ENCODE data around the gene PDGFRA. TPM values are rescaled to one million over a fixed set of nuclear protein-coding genes. Genes with fewer than 3 reads are reported as not detected.

PDGFRA gene
- total RNA-seq, 1 experiment from 2014 or later, result 10.8 TPM

DNA sequence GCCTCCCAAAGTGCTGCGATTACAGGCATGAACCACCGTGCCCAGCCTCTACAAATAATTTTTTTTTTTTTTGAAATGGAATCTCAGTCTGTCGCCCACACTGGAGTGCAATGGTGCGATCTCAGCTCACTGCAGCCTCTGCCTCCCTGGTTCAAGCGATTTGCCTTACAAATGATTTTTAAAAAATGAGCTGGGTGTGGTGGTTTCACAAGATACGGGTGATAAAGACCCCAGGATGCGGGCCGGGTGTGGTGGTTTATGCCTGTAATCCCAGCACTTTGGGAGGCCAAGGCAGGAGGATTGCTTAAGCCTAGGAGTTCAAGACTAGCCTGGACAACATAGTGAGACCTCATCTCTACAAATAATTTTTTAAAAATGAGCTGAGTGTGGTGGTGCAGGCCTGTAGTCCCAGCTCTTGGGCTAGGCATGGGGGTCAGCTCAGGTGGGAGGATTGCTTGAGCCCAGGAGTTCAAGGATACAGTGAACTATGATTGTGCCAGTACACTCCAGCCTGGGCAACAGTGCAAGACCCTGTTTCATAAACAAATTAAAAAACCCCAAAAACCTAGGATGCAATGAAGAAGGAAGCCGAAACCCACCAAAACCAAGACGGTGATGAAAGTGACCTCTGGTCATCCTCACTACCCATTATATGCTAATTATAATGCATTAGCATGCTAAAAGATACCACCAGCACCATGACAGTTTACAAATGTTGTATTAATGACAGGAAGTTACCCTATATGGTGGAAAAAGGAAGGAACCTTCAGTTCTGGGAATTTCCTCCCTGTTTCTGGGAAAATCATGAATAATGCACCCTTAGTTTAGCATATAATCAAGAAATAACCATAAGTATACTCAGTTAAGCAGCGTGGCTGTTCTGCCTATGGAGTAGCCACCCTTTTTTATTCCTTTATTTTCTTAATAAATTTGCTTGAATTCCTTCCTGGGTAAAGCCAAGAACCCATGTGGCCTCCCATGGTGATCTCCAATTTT, 27.7 kb downstream of the PDGFRA start:
- no peak for DNase-seq

DNA sequence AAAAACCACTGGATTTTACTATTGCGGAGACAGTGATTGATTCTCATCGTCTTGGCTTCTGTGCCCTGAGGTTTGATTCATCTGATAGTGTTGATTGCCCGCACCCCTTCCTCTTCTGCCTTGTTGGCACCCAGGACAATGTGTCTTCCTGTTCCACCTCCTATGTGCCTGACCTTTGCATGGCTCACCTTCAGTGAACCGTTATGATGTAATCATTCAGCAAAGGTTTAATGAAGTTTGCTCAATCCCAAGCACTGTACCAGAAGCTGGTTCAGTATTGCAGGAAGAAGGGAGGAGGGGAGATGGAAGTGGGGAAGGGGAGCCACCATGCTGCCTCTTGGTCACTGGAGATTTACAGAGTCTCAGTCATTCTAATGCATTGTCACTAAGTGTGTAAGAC, 36.3 kb downstream of the PDGFRA start:
- no peak for DNase-seq
- no peaks in the 10 kb centered on the region for H3K27me3 ChIP-seq (ENCODE audit: control insufficient read depth, insufficient read depth, low read length)
- H3K4me3 ChIP-seq (ENCODE audit: insufficient read depth, low read depth, low read length), result no peak overlapping the region
- H3K36me3 ChIP-seq (replicated peaks; ENCODE audit: control insufficient read depth, insufficient read depth, low read length), result no peaks in the 10 kb centered on the region

More for the DNA sequence above, 27.7 kb downstream of the PDGFRA start:
- Histone ChIP-seq H3K4me3 (ENCODE audit: insufficient read depth, low read depth, low read length) (no peak overlapping the region), H3K27me3 (ENCODE audit: control insufficient read depth, insufficient read depth, low read length) (no peaks in the 10 kb centered on the region; the same call in 1 of the 2 replicates), H3K36me3 (replicated peaks; ENCODE audit: control insufficient read depth, insufficient read depth, low read length) (no peaks in the 10 kb centered on the region)

DNA sequence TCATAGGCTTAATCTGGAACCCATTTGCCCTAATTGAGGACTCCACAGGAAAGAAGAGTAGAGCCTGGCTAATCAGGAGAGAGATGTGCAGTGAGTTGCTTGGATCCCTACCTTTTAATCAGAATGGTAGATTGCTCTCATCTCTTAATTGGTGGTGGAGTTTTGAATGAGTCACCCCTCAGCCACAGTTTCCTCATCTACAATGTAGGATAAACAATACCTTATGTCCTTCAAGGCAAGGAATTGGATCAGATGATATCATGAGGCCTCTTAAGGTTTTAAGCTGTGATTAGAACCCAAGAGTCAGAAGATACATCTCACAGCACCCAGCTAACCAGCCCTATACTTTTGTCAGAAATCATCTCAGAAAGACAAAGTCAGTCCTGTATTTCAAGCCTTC, 39.1 kb downstream of the PDGFRA start:
- DNase-seq, result no peak
- H3K27me3 ChIP-seq (ENCODE audit: control insufficient read depth, insufficient read depth, low read length), result no peaks in the 10 kb centered on the region
- no peak overlapping the region for H3K4me3 ChIP-seq (ENCODE audit: insufficient read depth, low read depth, low read length)
- H3K36me3 ChIP-seq (replicated peaks; ENCODE audit: control insufficient read depth, insufficient read depth, low read length), result no peaks in the 10 kb centered on the region

DNA sequence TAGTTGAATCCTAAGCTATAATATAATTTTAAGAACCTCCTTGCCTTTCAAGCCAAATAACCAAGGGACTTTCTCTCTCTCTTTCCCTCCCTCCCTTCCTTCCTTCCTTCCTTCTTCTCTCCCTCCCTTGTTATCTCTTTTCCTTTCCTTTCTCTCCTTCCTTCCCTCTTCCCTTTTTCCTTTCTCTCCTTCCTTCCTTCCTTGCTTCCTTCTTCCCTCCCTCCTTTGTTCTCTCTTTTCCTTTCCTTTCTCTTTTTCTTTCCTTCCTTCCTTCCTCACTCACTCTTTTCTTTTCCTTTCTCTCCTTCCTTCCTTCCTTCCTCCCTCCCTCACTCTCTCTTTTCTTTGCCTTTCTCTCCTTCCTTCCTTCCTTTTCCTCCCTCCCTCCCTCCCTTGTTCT, 42.4 kb downstream of the PDGFRA start:
- no peaks in the 10 kb centered on the region for H3K27me3 ChIP-seq (ENCODE audit: control insufficient read depth, insufficient read depth, low read length)
- H3K36me3 ChIP-seq (replicated peaks; ENCODE audit: control insufficient read depth, insufficient read depth, low read length), result no peaks in the 10 kb centered on the region
- DNase-seq, result no peak
- H3K4me3 ChIP-seq (ENCODE audit: insufficient read depth, low read depth, low read length), result no peak overlapping the region

DNA sequence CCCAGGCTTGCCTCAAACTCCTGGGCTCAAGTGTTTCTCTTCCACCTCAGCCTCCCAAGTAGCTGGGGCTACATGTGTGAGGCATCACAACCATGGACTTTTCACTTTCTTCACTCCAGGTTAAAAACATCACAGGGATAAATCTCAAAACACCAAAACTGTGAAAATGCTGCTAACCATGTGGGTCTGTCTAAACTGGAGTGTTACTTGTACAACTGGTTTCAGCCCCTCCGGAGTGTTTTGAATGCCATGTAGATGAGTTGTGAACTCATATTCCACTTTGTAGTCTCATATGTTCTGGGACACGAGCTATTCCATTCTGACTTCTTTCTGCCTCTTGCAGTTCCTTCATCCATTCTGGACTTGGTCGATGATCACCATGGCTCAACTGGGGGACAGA, 43.0 kb downstream of the PDGFRA start:
- Histone ChIP-seq H3K36me3 (replicated peaks; ENCODE audit: control insufficient read depth, insufficient read depth, low read length) (no peaks in the 10 kb centered on the region), H3K4me3 (ENCODE audit: insufficient read depth, low read depth, low read length) (no peak overlapping the region), H3K27me3 (ENCODE audit: control insufficient read depth, insufficient read depth, low read length) (no peaks in the 10 kb centered on the region)
- DNase-seq, result no peak

DNA sequence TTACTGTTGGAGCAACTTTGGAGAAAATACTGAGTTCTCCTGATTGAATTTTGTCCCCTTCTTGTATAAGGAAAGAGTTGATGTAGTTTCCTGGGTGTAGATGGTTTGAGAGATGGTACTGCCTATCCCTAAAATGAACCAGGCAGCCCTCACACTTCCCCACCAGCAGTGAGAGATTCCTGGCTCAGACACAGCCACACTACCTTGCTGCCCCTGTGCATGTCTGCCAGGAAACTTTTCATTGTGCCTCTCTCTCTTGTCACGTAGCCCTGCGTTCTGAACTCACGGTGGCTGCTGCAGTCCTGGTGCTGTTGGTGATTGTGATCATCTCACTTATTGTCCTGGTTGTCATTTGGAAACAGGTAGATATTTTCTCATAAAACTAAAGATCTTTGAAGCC, 45.2 kb downstream of the PDGFRA start:
- no peaks in the 10 kb centered on the region for H3K36me3 ChIP-seq (replicated peaks; ENCODE audit: control insufficient read depth, insufficient read depth, low read length)
- no peaks in the 10 kb centered on the region for H3K27me3 ChIP-seq (ENCODE audit: control insufficient read depth, insufficient read depth, low read length)
- H3K4me3 ChIP-seq (ENCODE audit: insufficient read depth, low read depth, low read length), result no peak overlapping the region
- no peak for DNase-seq

DNA sequence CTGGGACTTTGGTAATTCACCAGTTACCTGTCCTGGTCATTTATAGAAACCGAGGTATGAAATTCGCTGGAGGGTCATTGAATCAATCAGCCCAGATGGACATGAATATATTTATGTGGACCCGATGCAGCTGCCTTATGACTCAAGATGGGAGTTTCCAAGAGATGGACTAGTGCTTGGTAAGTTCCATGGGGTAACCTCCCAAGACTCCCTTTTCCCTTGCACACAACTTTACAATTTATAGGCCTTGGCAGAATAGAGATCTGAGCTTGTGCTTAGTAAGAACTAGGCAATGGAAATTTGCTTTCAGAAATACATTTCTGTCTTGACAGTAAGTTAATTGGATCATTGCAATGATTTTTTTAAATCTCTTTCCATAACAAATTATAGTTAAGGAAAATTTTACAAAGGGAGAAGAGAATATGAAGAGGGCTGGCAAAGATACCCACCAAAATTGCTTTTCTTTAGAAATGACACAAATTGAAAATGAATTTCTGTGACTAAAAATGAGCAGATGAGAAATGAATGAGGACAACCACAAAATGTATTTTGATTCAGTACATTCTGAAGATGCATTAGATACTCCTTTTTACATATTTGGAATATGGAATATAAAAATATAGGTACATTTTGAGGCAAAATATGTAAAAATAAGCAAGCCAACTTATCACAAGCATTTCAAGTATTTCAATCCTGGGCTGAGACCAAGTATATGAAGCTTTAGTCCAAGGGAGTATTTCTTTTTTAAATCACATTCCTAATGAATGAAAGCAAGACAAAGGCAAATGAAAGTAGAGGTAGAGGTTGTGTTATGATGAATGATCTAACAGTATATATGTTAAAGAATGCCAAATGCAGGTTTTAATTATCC, 45.9 kb downstream of the PDGFRA start:
- Histone ChIP-seq H3K27me3 (ENCODE audit: control insufficient read depth, insufficient read depth, low read length) (no peaks in the 10 kb centered on the region), H3K36me3 (replicated peaks; ENCODE audit: control insufficient read depth, insufficient read depth, low read length) (no peaks in the 10 kb centered on the region), H3K4me3 (ENCODE audit: insufficient read depth, low read depth, low read length) (no peak overlapping the region)

DNA sequence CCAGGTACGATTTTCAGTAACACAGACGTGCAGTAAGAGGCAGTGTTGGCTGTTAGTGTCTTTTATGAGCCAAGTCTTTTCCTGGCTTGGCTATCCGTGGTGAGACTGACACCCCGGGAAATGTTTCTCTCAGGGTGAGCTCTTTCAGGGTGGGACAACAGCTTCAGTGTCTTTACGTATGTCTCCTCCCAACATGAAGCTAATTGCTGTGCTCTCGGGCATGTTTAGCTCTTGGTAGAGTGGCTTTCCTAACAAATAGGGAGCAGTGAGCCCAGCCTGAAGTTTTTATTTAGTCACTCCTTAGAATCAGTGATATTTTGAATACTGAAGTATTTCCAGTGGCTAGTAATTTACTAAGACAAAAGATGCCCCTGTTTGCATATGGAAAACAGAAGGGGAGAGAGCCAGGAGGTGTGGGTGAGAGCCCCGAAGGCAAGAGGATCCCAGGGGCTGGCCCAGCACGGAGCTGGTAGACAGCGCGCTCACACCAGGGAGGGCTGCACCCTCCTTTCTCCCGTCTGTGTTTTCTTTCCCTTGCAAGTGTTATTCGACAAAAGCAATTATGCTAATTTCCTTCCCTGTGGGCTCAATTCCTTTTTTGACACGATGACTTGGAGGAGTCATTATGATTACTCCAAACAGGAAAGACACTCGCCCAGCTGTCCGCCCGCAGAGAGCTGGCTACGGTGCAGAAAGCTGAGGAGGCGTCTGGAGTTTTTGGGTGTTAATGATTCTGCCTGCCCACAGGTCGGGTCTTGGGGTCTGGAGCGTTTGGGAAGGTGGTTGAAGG, 47.7 kb downstream of the PDGFRA start:
- no peaks in the 10 kb centered on the region for H3K27me3 ChIP-seq (ENCODE audit: control insufficient read depth, insufficient read depth, low read length)
- H3K4me3 ChIP-seq (ENCODE audit: insufficient read depth, low read depth, low read length), result peak overlapping the region; percentile 2; the same call in 1 of the 2 replicates
- DNase-seq, result peak; percentile 52
- no peaks in the 10 kb centered on the region; the same call in 1 of the 2 replicates for H3K36me3 ChIP-seq (replicated peaks; ENCODE audit: control insufficient read depth, insufficient read depth, low read length)

More for the DNA sequence above, 45.9 kb downstream of the PDGFRA start:
- DNase-seq, result no peak

DNA sequence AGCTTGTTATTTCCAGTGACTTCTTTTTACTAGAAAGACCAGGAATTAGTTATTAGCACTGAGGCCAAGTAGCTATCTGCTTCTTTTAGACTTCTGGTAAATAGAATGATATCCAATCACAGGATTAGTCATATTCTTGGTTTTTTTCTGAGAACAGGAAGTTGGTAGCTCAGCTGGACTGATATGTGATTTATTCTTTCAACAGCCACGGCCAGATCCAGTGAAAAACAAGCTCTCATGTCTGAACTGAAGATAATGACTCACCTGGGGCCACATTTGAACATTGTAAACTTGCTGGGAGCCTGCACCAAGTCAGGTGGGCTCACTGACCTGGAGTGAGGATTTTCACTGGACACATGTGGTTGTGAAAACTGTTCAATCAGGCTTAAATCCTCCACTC, 48.6 kb downstream of the PDGFRA start:
- no peak for DNase-seq
- no peaks in the 10 kb centered on the region for H3K27me3 ChIP-seq (ENCODE audit: control insufficient read depth, insufficient read depth, low read length)
- H3K4me3 ChIP-seq (ENCODE audit: insufficient read depth, low read depth, low read length), result no peak overlapping the region
- no peaks in the 10 kb centered on the region; the same call in 1 of the 2 replicates for H3K36me3 ChIP-seq (replicated peaks; ENCODE audit: control insufficient read depth, insufficient read depth, low read length)

DNA sequence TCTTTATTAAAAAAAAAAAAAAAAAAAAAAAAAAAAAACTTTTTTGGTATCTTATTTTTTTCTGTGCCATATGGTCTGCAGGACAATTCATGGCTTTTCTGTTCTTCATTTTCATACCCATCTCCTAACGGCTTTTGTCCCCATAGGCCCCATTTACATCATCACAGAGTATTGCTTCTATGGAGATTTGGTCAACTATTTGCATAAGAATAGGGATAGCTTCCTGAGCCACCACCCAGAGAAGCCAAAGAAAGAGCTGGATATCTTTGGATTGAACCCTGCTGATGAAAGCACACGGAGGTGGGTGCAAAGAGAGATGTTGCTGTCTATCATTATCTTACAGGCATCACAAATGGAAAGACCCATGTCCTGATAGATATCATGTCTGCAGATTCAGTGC, 49.1 kb downstream of the PDGFRA start:
- no peaks in the 10 kb centered on the region for H3K27me3 ChIP-seq (ENCODE audit: control insufficient read depth, insufficient read depth, low read length)
- H3K4me3 ChIP-seq (ENCODE audit: insufficient read depth, low read depth, low read length), result no peak overlapping the region
- H3K36me3 ChIP-seq (replicated peaks; ENCODE audit: control insufficient read depth, insufficient read depth, low read length), result no peaks in the 10 kb centered on the region; the same call in 1 of the 2 replicates
- peak; percentile 46 for DNase-seq

DNA sequence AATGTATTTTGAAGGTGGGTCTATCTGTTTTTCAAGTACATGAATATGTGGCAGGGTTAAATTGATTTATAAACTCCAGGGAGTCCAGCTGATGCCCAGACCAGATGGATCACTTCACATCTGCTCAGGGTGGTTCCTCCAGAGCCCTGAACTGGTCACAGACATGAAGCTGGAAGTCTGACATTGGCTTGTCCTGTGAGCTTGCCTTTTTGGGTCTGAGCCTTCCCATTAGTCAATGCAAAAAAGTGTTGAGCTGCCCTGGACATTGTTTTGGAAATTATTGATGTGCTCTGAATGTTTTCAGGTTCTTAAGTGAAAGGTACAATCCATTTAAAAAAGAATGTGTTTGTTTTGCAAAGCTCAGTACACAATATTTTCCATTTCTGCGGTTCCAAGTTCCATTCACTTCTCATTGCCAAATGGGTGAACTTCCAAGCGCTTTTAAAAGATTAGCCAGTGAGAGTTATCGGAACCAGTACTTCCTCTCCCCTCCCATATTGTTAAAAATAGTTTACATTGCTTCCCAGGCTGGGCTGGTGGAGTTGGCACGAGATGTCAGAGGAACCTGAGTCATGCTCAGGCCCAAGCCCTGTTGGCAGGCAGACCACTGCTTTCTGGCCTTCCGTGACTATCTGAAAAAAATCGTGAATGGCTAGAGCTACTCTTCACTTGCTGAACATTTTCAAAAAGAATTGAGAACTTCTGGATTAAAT, 52.1 kb downstream of the PDGFRA start:
- Histone ChIP-seq H3K4me3 (ENCODE audit: insufficient read depth, low read depth, low read length) (no peak overlapping the region), H3K27me3 (ENCODE audit: control insufficient read depth, insufficient read depth, low read length) (no peaks in the 10 kb centered on the region), H3K36me3 (replicated peaks; ENCODE audit: control insufficient read depth, insufficient read depth, low read length) (no peaks in the 10 kb centered on the region; the same call in 1 of the 2 replicates)
- DNase-seq, result no peak

DNA sequence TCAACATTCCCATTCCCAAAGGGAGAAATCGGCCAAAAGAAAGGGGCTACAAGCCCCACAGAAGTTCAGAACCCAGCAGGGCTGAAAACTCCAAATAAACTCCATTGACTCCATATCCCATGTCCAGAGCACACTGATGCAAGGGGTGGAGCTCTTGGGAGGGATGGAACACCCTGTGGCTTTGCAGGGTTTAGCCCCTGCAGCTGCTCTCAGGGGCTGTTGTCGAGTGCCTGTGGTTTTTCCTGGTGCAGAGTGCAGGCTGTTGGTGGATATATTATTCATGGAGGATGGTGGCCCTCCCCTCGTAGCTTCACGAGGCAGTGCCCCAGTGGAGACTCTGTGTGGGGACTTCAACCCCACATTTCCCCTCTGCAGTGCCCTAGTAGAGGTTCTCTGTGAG, 53.7 kb downstream of the PDGFRA start:
- Histone ChIP-seq H3K27me3 (ENCODE audit: control insufficient read depth, insufficient read depth, low read length) (no peaks in the 10 kb centered on the region), H3K4me3 (ENCODE audit: insufficient read depth, low read depth, low read length) (no peak overlapping the region), H3K36me3 (replicated peaks; ENCODE audit: control insufficient read depth, insufficient read depth, low read length) (no peaks in the 10 kb centered on the region; the same call in 1 of the 2 replicates)
- no peak for DNase-seq

DNA sequence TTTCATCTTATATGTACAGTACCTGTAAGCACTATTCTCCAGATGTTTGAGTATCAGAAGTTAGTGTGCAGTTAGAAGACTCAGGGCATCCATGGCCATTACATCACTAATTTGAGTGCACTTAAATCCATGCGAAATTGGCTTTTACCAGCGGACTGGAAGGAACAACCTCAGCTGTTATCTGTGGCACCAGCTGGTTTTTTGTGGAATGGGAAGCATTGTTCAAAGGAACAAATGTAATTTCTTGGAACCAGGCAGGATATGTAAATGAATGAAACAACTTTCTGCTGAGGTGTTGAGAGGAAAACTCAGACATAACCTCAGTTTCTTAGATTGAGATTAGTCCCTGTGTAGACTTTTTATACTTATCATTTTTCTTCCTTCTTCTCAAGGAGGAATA, 60.2 kb downstream of the PDGFRA start:
- H3K27me3 ChIP-seq (ENCODE audit: control insufficient read depth, insufficient read depth, low read length), result no peaks in the 10 kb centered on the region
- H3K36me3 ChIP-seq (replicated peaks; ENCODE audit: control insufficient read depth, insufficient read depth, low read length), result no peaks in the 10 kb centered on the region
- H3K4me3 ChIP-seq (ENCODE audit: insufficient read depth, low read depth, low read length), result no peak overlapping the region
- DNase-seq, result no peak

Measured in H7 (cell line).